Coronary artery (tissue), 2 donors: ENCODE measurements around the gene CPNE9.

Experiments
- DNase-seq: peaks from one replicate; pipeline ENCODE4 v3.0.0-alpha.2; 2017; ENCODE audit warnings: low spot score
- H3K27ac ChIP-seq, 2 donors: fragments of 200-600 bp; sonication (generic); one replicate each; pipeline ENCODE4 v1.5.1; 2016 to 2019
- H3K4me3 ChIP-seq: fragments of 200-600 bp; sonication (generic); 2 replicates; pipeline ENCODE4 v1.5.1; 2016; ENCODE audit warnings: mild to moderate bottlenecking, moderate library complexity
- CTCF ChIP-seq: fragments of 200-600 bp; sonication (generic); IDR thresholded peaks from one replicate; pipeline ENCODE4 v1.5.1; 2019; ENCODE audit warnings: antibody characterized with exemption

Gene CPNE9

GRCh38 chr3:9703736-9704346 lies at the start of gene CPNE9:
Gene CPNE9, plus strand, starts transcription at chr3:9703833. Its CDS starts 164 bp downstream, at chr3:9703997.
- H3K4me3 ChIP-seq = peak within 1 kb of the TSS; percentile 67
- no peak for DNase-seq
- TF ChIP-seq CTCF = no peak
- H3K27ac ChIP-seq = no peak within 1 kb of the TSS

GRCh38 chr3:9659849-9660248 lies 43.8 kb upstream of the CPNE9 start:
- H3K27ac ChIP-seq = no peak overlapping the region
- TF ChIP-seq CTCF = no peak
- no peak overlapping the region for H3K4me3 ChIP-seq
- no peak for DNase-seq

- H3K27ac ChIP-seq = no peak overlapping the region
- no peak for TF ChIP-seq CTCF
- no peak overlapping the region for H3K4me3 ChIP-seq
- no peak for DNase-seq
Observed at GRCh38 chr3:9660972-9661371, 42.7 kb upstream of the CPNE9 start.

- no peak overlapping the region for H3K27ac ChIP-seq
- TF ChIP-seq CTCF = no peak
- H3K4me3 ChIP-seq = no peak overlapping the region
- DNase-seq = no peak
Observed at GRCh38 chr3:9664119-9664751, 39.4 kb upstream of the CPNE9 start.

GRCh38 chr3:9666704-9667445 lies 36.8 kb upstream of the CPNE9 start:
- DNase-seq = no peak
- H3K27ac ChIP-seq = no peak overlapping the region
- no peak for TF ChIP-seq CTCF

GRCh38 chr3:9669277-9669676 lies 34.4 kb upstream of the CPNE9 start:
- DNase-seq = no peak
- TF ChIP-seq CTCF = no peak
- Histone ChIP-seq H3K27ac (peak overlapping the region in 1 of 2 donors; percentile 62), H3K4me3 (no peak overlapping the region)

More at GRCh38 chr3:9666704-9667445, 36.8 kb upstream of the CPNE9 start:
- no peak overlapping the region for H3K4me3 ChIP-seq
